GM19023 (cell line): ENCODE data around the gene DTX4.

Source experiments
- ATAC-seq: cut with Tn5 transposase; IDR thresholded peaks from one replicate; pipeline ENCODE4 v1.9.1; 2021; ENCODE audit warnings: mild to moderate bottlenecking, moderate library complexity; ENCODE audit not compliant: unreplicated experiment

DTX4 gene

DNA sequence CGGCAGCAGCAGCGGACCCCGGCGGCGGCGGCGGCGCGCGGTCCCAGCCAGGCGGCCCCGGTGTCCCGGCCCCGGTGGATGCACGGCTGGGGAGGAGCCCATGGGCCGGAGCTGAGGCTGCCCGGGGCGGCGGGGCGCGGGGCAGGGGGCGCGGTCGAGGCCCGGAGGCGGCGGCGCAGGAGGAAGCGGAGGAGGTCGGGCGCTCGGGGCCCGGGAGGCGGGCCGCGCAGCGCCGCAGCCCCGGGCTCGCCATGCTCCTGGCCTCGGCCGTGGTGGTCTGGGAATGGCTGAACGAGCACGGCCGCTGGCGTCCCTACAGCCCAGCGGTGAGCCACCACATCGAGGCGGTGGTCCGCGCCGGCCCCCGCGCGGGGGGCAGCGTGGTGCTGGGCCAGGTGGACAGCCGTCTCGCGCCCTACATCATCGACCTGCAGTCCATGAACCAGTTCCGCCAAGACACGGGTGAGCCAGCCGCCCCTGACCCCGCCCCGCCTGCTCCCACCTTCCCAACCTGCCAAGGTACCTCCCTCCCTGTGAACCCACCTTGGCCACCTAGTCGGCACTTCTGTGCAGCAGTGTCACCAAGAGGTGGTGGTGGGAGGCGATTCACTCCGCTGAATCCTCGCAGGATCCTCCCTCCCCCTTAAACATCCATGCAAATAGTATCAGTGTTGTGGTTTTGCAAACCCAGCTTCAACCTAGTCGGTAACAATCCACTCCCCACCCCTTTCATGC, 580 bp downstream of the DTX4 start:
- peak; percentile 33 for ATAC-seq

DNA sequence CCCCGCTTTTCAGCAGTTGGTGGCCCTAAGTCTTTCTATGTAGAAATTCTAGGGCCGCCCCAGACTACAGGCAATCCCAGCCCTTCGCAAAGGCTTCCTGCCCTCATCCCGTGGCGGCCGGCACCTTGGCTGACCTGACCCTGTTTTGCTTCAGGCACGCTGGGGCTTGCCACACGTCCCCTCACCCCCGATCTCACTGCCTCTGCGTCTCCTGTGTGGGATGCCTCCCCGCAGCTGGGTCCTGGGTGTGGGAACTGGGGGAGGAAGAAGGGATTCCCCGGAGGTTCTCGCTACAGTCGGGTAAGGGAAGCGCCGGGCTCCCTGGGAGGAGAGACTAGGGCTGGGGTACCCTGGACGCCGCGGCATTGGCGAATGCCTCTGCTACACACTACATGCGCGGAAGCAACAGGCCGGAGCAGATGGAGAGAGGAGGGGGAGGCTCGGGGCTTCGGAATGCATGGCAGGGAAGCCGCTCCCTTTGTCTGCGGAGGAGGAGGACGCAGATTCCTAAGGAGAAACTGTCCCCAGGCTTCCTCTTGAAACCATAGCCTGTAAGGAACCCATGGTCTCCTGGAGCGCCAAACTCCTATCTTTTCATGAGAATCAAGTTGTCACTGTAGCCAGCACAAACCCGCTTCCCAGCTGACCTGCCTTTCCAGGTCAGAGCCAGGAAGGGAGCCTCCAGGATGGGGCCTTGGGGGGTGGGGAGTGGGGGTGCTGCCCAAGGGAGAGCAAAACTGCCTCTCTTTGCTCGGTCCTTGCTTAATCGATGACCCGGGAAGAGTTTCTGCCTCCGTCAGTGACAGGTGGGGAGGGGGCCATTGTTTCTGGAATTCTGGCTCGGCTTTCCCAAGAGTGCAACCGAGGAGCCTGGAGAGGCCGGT, 1.4 kb downstream of the DTX4 start:
- peak; percentile 5 for ATAC-seq

DNA sequence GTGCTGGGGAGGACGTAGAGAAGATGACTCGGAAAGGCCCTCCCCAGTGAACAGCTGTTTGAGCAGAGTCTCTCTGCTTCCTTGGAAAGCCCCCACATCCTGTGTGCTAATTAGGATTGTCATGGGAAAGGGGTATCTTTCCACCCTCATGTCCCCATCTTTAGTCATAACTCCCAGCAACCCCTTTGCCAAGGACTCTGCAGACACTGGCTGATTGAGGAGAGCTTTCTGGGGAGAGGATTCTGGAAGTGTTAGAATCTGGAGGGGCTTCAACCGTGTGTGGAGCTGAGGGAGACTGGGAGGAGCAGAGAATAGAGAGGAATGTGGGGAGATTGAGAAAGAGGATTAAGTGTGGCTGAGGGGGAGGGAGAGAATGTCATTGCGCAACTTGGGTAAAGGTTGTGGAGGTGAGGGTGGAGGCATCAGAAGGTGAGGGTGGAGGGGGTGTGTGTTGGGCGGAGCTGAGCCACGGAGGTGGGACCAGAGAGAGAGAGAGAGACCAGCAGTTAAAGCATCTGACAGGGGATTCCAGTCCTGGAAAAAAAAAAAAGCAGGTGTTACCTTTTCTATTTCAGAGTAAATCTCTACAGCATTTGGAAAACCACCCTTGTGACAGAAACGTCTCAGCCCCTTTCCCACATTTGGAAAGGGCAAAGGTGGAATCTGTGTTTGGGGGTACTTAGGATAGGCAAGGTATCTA, 2.2 kb downstream of the DTX4 start:
- ATAC-seq: no peak

DNA sequence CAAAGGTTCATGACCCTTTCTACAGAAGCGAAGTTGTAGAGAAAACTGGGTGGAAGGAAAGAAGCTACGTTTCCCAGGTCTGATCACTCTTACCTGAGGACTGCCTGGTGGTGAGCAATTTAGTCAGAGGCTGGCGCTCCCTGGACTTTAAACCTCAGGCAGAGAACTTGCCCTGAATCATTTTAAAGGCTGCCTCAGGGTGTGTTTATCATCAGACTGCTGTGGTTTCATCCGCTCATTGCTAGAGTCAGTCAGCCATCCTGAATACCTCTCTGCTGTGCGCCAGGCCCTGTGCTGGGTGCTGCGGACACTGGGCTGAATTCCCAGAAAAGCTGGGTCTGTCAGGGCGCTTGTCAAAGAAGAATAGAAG, 2.7 kb downstream of the DTX4 start:
- ATAC-seq: no peak

DNA sequence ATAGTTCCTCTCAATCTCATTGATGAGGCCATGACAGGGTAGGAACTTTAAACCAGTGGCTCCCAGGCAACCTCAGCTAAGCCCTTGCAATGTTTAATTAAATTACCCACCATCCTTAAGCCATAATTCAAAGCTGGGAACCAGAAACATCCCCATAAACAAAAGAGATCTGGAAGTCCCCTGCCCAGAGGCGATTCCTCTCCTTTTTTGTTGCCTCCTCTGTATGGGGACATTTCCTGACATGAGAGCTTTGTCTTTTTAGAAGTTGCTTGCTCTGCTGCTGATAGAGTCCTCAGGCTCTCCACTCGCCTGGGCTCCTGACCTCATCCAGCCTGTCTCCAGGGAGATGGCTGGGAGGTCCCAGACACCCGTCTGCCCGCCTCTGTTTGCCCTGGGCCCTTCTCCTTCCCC, 3.2 kb downstream of the DTX4 start:
- no peak for ATAC-seq

DNA sequence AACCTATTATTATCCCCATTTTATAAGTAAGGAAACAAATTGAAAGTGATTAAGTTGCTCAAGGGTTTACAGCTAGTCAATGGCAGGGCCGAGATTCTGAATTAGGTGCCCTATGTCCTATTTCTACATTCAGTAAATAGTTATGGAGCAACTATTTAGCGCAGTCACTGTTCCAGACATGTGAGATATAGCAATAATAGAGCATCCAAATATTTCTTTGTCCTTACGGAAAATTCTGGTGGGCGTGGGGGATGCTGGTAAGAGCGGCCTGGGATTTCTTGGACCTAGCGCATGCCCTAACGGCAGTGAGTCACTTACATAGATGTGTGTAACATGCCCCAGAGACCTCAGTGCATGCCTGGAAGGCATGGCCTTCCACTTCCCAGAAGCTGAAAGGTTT, 4.4 kb downstream of the DTX4 start:
- no peak for ATAC-seq

DNA sequence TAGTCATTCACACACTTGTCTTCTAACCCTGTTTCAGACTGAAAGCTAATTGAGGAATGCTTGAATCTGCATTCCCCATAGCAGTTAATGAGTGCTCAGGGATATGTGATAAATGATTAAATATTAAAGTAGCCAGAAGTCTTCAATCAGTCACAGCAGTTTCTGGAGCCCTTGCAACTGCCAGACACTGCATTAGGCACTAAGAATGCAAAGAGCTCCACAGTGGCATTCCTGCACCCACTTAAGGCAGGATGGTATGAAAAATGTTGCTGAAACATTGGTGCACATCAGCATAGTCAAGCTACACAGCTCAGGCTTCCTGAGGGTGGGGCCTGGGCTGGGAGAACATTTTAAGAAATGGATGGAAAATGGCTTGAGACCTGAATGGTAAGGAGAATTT, 6.5 kb downstream of the DTX4 start:
- no peak for ATAC-seq

DNA sequence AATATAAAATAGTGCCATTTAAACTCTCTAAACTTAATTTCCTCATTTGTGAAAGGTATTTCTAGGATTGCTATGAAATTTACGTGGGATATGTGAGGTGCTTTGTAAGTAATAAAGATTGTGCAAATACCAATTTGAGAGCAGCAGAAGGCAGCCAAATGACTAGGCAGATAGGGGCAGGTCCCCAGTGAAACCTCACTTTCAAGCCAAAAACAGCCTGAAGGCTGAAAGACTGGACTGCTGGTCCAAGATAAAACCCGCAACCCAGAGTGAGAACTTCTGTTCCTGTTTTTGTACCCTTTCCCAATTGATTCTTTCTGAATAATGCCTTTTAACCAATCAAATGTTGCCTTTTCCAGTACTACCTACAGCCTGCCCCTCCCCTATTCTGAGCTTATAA, 7.2 kb downstream of the DTX4 start:
- no peak for ATAC-seq

DNA sequence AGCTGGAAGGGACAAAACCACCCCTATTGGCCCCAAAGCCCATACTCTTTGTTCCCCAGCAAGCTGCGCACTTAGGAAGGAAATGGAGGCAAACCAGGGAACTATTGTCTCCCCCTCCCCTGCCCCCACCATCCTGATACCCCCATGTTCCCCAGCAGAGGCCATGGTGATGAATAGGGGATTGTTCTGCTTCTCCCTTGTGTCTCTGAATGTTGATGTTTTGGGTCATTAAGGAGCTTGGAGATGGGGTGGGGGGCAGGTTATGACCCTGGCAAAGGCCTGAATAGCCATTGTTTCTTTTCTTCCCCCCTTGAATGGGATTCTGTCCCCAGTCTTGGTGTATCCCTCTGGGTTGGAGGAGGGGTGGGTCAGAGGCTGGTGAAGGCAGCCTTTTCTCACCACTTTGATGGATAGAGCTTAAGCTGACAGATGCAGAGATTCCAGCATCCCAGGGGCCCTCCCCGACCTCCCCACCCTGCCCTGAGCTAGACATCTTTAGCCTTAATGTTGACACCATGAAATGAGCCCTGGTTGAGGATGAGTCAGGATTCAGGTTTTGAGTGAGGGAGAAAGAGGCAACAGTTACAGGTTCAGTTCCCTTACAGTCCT, 8.3 kb downstream of the DTX4 start:
- no peak for ATAC-seq

DNA sequence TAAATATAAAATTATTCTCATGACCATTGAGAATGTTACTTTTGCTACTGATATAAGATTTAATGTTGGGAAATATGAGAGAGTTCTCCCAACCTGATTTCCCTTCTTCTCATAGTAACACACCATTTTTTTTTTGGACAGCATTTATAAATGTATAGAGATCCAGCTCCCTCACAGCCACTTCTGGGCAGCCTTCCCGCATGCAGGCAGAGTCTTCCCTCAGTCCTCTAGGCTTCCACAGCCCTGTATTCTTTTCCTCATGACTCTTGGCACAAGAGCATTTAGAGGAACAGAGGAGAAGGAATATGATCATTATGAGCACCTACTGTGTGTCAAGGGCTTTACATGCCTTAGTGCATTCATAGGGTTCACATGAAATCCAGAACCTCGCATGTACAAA, 9.0 kb downstream of the DTX4 start:
- no peak for ATAC-seq

DNA sequence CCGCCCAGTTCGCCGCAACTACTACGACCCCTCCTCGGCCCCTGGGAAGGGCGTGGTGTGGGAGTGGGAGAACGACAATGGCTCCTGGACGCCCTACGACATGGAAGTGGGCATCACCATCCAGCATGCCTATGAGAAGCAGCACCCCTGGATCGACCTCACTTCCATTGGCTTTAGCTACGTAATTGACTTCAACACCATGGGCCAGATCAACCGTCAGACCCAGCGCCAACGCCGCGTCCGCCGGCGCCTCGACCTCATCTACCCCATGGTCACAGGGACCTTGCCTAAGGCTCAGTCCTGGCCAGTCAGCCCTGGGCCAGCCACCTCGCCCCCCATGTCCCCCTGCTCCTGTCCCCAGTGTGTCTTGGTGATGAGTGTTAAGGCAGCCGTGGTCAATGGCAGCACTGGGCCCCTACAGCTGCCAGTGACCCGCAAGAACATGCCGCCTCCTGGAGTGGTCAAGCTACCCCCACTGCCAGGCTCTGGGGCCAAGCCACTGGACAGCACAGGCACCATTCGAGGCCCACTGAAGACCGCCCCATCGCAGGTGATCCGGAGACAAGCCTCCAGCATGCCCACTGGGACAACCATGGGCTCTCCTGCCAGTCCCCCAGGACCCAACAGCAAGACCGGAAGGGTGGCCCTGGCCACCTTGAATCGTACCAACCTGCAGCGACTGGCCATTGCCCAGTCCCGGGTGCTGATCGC, 10.0 kb downstream of the DTX4 start:
- ATAC-seq: no peak

DNA sequence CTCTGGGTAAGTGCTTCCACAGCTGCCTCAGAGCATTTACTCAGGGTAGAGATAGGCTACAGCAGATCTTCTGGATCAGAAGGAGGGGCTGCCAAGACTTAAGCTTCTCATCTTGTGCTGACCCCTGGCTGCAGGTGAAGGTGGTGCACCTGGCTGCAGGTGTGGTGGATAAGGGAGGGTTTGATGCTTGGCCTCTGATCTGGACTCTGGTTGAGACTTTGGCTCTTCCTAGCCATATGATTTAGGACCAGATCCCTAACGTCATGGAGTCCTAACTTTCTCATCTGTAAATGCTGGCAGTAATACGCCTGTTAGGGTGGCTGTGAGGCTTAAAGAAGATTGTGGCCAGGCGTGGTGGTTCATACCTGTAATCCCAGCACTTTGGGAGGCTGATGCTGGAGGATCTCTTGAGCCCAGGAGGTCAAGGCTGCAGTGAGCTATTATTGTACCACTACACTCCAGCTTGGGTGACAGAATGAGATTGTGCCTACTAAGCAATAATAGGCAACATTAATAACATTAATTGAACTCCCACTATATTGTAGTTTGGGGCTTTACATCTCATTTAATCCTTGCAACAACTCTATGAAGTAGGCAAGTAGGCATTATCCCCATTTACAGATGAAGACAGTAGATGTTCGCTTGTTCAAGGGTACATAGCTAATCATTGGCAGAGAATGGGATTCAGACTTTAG, 10.7 kb downstream of the DTX4 start:
- ATAC-seq: no peak

DNA sequence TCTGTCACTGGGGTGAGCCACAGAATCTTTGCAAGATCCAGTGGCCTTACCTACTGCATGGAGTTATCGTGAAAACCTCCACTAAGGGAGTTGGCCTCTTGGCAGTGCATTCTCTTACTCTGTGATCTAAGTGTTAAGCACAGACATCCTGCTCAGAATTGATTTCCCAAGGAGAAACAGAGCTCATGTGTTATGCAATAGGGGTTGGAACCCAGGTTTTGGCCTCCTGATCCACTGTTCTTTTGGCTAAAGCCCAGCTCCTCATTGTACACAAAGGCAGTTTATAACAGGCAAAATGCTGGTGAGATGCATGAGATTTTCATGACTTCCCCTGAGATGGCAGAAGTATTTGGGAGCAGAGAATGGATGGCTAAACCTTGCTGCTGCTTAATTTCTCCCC, 11.8 kb downstream of the DTX4 start:
- ATAC-seq: no peak

DNA sequence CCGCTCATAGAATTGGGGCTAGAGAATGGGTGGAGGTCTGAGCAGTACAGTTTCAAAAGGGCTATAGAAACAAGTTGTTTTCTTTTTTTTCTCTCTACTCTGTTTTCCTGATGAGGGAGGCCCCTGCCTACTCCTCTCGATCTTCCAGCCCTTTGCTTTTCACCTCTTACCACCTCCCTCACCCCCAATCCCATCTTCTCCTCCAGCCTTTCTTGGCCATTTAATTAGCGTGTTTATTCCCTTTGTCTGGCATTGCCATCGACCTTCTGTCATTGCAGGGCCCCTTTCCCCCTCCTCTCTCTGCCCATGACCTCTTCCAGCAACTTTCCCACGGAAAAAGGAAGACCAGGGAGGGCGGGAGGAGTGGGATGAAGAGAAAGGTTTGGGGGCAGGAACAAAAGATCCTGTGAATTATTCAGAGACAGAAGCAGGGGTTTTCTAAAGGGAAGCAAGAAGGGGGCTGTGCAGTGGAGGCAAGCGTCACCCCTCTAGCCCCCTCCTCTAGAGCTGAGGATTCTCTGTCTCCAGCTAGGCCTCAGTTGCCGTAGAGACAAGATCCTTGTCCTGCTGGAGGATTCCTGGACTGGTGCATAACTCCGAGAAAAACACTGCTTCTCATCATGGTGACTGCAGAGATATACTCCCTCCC, 12.9 kb downstream of the DTX4 start:
- ATAC-seq: no peak

DNA sequence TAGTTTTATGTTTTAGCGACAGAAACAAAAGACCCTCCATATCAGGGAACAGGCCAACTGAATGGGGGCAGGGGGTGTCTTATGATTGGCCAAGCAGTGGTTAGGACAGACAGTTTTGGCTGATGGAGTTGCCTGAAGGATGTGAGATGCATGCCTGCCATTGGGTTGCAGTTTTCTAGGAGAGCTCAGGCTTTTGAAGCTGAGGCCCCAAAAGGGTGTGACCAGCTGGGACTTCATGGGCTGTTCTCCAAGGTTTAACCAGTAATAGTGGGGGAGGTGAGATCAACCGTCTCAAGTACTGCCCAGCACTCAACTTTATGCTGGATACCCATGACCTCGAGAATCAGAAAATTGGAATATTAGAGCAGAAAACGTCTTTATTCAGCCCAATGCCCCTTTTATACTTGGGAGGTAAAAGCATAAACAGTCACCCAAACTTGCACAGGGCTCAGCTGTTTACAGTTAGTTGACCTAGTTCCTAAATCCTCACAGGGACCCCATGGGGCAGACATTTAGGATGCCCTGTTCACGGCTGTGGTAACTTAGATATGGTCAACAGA, 13.5 kb downstream of the DTX4 start:
- ATAC-seq: no peak

DNA sequence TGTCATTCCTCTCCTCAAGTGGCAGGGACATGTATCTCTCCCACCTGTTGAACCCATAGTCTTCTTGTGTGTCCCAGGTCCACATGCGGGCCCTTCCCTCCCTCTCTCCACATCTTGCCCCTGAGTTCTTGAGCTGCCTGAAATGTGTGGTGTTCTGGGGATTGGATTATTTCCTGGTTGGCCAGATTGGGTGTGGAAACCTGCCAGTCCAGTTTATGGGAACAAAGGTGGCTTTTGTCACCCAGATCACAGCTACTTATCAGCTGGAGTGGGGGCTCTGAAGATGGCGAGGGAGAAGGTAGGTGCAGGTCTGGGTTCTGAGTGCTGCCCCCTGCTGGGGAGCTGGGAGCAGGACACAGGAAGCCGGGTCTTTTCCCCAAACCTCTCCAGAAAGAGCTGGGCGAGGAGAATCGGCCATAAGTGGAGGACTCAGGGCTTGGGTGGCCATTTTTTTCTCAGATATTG, 14.2 kb downstream of the DTX4 start:
- ATAC-seq: peak; percentile 81

DNA sequence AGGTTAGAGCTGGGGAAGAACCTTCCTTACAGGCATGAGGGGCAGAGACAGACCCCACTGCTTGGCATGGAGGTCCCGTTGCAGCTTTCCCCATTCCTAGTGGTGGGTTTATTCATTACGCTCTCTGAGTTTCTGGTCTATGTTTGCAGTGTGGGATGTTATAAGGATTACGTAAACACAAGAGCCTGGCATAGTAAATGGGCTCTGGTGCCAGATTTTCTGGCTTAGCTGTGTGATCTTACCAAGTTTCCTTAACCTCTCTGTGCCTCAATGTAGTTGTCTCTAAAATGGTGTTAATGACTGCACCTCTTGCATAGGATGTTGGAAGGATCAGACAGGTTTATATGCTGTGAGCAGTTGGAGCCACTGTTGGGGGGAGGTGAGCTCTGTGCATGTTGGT, 15.1 kb downstream of the DTX4 start:
- ATAC-seq: no peak

DNA sequence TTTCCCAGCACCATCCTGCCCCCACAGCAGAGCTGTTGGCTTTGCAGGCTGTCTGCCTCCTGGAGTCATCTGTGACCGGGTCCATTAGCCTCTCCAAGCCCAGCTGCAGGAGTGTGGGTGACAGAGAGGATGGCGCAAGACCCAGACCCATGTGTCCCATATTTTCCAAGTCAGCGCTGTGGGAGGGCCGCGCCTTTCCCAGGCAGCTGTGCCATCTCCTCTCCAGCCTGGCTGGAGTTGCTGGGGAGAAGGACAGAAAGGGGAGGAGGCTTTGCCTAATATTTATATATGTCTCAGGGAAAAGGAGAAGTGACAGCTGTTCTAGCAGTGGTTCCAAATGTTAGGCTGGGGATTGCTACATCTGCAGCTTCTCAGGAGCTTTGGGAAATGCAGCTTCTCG, 15.7 kb downstream of the DTX4 start:
- no peak for ATAC-seq

DNA sequence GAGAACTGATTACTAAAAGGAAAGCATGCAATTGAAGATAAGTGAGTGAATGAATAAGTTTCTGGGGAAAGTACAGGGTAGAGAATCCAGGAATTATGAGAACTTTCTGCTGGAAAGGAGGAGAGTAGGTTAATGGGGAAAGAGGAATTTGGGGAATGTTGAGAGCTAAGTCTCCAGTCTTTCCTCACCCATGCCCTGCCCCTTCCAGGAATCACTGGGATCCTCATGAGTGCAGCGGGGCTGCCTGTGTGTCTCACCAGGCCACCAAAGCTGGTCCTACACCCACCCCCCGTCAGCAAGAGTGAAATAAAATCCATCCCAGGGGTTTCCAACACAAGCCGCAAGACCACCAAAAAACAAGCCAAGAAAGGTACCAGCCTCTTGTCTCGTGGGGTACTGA, 17.0 kb downstream of the DTX4 start:
- ATAC-seq: no peak
